ENCODE measurements around the gene TGFBR3. TPM values are rescaled to one million over a fixed set of nuclear protein-coding genes. Genes with fewer than 3 reads are reported as not detected.

The TGFBR3 gene
- total RNA-seq, 1 experiment from 2014 or later = 2.3 TPM

- no peak overlapping the region for H3K4me3 ChIP-seq (ENCODE audit: insufficient read depth, low read depth, low read length)
- DNase-seq = peak; percentile 38
- H3K27me3 ChIP-seq (ENCODE audit: control insufficient read depth, insufficient read depth, low read length) = no peaks in the 10 kb centered on the region
- H3K36me3 ChIP-seq (replicated peaks; ENCODE audit: control insufficient read depth, insufficient read depth, low read length) = no peaks in the 10 kb centered on the region
Observed at GRCh38 chr1:91736715-91737615, 149.0 kb downstream of the TGFBR3 start.

DNA sequence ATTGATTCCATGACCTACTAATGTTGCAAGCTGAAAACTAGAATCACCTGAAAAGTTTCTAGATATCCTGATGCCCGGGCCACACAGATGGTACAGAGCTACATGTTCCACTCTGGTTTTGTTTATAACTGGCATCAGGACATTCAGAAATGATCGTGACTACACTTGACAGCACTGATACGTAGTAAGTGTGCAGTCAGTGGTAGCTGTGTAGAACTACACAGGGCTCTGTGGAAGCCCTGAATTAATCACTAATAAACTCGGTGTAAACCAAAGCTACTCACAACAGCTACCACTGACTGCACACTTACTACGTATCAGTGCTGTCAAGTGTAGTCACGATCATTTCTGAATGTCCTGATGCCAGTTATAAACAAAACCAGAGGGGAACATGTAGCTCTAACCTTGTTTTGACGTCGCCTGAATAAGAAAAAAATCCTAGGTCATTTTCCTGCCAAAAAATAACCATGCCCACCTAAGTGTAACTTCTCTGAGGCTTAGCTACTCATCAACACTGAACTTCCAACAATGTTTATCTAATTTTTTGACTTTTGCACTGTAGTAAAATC lies 149.7 kb downstream of the TGFBR3 start:
- Histone ChIP-seq H3K27me3 (ENCODE audit: control insufficient read depth, insufficient read depth, low read length) (no peaks in the 10 kb centered on the region), H3K36me3 (replicated peaks; ENCODE audit: control insufficient read depth, insufficient read depth, low read length) (no peaks in the 10 kb centered on the region), H3K4me3 (ENCODE audit: insufficient read depth, low read depth, low read length) (no peak overlapping the region)
- DNase-seq = no peak

DNA sequence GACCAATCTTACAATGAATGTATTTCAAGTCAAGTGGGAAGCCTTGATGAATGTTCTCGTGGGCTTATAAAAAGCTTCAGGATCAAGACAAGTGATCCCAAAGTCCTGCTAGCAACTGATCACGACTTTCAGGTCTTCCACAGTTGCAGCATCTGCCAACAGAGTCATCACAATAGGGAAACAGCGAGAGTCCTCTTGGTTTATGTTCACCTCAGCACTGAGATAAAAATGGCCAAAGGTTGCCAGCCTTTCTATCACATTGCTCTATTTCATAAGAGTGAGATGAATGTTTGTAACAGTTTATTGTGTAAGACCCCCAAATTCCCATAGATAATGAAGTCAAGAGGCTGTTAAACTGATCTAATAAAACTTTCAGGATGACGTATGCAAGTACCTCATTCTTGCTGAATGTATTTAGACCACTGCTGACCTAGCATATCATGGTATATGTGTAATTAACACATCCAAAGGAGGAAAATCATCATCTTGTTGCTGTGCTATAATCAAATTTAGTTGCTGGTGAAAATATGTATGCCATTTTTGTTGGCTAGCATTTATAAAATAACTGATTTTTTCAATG lies 150.6 kb downstream of the TGFBR3 start:
- H3K36me3 ChIP-seq (replicated peaks; ENCODE audit: control insufficient read depth, insufficient read depth, low read length) = no peaks in the 10 kb centered on the region
- no peak overlapping the region for H3K4me3 ChIP-seq (ENCODE audit: insufficient read depth, low read depth, low read length)
- no peak for DNase-seq
- H3K27me3 ChIP-seq (ENCODE audit: control insufficient read depth, insufficient read depth, low read length) = no peaks in the 10 kb centered on the region

- Histone ChIP-seq H3K27me3 (ENCODE audit: control insufficient read depth, insufficient read depth, low read length) (no peaks in the 10 kb centered on the region), H3K36me3 (replicated peaks; ENCODE audit: control insufficient read depth, insufficient read depth, low read length) (no peaks in the 10 kb centered on the region), H3K4me3 (ENCODE audit: insufficient read depth, low read depth, low read length) (no peak overlapping the region)
- DNase-seq = no peak
Observed at GRCh38 chr1:91734761-91735160, 151.2 kb downstream of the TGFBR3 start.

DNA sequence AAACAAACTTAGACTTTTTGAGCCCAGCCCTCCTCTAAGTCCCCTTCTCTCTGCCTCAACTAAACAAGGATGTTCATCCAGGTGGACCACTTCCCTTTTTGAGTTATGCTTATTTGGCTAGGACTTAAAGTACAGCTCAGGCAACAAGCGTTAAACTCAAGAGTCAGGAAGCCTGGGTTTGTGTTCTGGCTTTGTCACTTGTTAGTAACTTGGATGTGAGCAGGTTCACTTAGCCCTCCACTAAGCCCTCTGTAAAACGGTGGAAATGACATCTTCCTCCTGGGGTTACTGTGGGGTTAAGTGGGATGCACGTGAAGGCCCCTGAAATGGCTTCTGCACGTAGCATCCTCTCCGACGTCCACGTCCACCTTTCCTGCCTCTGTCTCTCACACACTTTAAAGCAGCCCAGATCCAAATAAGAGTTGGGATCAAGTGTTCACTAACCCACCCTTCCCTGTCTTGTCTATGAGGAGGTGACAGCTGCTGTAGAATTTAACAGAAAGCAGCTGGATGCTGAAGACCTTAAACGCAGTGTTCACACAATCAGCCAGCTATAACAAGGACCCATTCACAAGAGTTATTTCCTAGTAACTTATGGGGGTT lies 152.7 kb downstream of the TGFBR3 start:
- Histone ChIP-seq H3K4me3 (ENCODE audit: insufficient read depth, low read depth, low read length) (no peak overlapping the region), H3K27me3 (ENCODE audit: control insufficient read depth, insufficient read depth, low read length) (no peaks in the 10 kb centered on the region), H3K36me3 (replicated peaks; ENCODE audit: control insufficient read depth, insufficient read depth, low read length) (no peaks in the 10 kb centered on the region)
- DNase-seq = no peak

GRCh38 chr1:91732291-91733107 lies 153.5 kb downstream of the TGFBR3 start:
- H3K27me3 ChIP-seq (ENCODE audit: control insufficient read depth, insufficient read depth, low read length) = no peaks in the 10 kb centered on the region
- no peak for DNase-seq
- H3K36me3 ChIP-seq (replicated peaks; ENCODE audit: control insufficient read depth, insufficient read depth, low read length) = no peaks in the 10 kb centered on the region
- no peak overlapping the region for H3K4me3 ChIP-seq (ENCODE audit: insufficient read depth, low read depth, low read length)

- Histone ChIP-seq H3K27me3 (ENCODE audit: control insufficient read depth, insufficient read depth, low read length) (no peaks in the 10 kb centered on the region), H3K4me3 (ENCODE audit: insufficient read depth, low read depth, low read length) (no peak overlapping the region), H3K36me3 (replicated peaks; ENCODE audit: control insufficient read depth, insufficient read depth, low read length) (no peaks in the 10 kb centered on the region)
- DNase-seq = no peak
Observed at GRCh38 chr1:91731815-91732214, 154.1 kb downstream of the TGFBR3 start.

DNA sequence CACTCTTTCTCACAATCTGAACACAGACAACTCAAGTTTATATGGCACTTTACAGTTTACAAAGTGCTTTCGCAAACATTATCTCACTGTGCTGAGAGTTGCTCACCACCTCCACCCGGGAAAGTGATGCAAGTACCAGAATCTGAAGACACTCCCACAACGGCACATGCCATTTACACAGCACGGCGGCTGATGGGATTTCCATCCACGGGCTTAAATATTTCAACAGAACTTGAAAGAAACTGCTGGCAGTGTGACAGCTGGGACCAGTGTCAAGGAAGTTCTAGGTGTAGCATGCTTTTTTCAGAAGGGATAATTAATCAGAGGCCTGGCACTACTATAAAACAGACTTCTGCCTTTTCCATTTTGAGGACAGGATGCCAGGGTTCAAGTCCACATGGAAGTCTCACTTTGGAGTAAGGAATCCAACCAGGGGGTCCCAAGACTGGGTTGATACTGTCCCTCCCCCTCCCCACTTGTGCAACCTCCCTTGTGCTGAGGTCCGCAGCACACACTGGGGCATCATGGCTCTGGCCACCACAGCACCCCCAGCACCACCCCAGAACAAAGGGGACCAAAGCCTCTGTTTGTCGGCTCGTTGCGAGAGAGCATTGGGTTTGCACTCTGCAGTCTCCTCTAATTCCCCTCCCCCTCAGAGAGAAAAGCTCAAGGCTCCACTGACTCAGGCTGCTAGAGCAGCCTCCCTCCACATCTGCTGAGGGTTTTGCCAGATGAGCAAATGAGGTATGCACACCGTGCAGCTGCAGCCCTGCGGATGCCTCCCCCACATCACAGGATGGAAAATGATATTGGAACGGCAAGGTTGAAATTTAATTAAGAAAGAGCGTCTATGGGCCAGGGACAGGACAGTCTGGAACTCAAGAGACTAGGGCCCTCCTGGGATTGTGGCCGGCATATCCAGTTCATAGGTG lies 154.9 kb downstream of the TGFBR3 start:
- H3K27me3 ChIP-seq (ENCODE audit: control insufficient read depth, insufficient read depth, low read length) = no peaks in the 10 kb centered on the region
- H3K4me3 ChIP-seq (ENCODE audit: insufficient read depth, low read depth, low read length) = no peak overlapping the region
- no peak for DNase-seq
- no peaks in the 10 kb centered on the region for H3K36me3 ChIP-seq (replicated peaks; ENCODE audit: control insufficient read depth, insufficient read depth, low read length)

DNA sequence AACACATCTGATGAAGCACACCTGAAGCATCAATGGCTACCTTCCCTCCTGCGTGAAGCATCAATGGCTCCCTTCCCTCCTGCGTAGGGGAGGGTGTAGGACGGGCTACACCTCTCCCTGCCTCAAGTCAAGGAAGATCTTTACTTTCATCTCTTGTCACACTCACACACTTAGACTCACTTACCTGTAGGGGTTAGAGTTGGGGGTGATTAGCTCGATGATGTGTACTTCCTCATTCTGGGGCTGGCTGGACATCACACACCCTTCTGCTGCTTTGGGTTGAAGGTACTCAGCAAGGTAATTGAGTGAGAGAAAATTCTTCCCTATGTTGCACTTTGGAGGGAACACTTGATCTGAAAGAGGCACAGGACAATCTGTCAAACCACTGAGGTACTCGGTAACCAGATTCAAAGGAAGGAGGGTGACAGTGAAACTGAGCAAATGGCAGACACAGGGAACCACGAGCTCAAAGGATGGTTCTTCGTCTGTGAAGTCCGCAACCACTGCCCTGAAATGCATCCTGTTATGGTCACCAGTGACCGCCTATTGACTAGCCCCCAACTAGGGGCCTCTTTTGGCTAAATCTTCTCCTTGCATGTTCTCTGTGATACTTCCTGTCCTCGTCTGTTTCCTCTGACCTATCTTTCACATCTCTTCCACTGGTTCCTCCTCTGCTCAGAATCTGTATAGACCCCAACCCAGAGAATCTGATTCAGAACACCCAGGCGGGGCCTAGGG lies 156.2 kb downstream of the TGFBR3 start:
- no peak for DNase-seq
- no peaks in the 10 kb centered on the region for H3K36me3 ChIP-seq (replicated peaks; ENCODE audit: control insufficient read depth, insufficient read depth, low read length)
- H3K4me3 ChIP-seq (ENCODE audit: insufficient read depth, low read depth, low read length) = no peak overlapping the region
- H3K27me3 ChIP-seq (ENCODE audit: control insufficient read depth, insufficient read depth, low read length) = no peaks in the 10 kb centered on the region

DNA sequence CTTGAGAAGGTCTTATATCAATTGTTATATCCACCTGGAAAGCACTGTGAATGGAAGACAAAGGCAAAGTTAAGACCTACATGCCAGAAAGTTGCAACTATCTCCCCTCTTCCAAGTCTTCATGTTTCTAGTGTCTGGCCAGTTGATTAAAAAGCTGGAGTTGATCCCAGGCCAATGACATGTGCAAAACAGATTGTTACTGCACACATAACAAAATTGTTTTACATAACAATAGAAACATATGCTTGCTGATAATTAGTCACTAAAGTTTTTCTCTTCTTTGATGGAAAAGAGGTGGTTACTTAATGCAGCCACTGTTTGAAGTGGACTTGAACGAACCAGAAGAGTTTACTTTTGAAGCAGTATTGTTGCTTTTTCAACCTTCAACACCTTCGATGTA lies 158.2 kb downstream of the TGFBR3 start:
- H3K27me3 ChIP-seq (ENCODE audit: control insufficient read depth, insufficient read depth, low read length) = no peaks in the 10 kb centered on the region
- H3K36me3 ChIP-seq (replicated peaks; ENCODE audit: control insufficient read depth, insufficient read depth, low read length) = no peaks in the 10 kb centered on the region
- DNase-seq = no peak
- no peak overlapping the region for H3K4me3 ChIP-seq (ENCODE audit: insufficient read depth, low read depth, low read length)

- no peaks in the 10 kb centered on the region for H3K27me3 ChIP-seq (ENCODE audit: control insufficient read depth, insufficient read depth, low read length)
- no peak overlapping the region for H3K4me3 ChIP-seq (ENCODE audit: insufficient read depth, low read depth, low read length)
- no peaks in the 10 kb centered on the region for H3K36me3 ChIP-seq (replicated peaks; ENCODE audit: control insufficient read depth, insufficient read depth, low read length)
- DNase-seq = no peak
Observed at GRCh38 chr1:91725989-91726721, 159.8 kb downstream of the TGFBR3 start.

DNA sequence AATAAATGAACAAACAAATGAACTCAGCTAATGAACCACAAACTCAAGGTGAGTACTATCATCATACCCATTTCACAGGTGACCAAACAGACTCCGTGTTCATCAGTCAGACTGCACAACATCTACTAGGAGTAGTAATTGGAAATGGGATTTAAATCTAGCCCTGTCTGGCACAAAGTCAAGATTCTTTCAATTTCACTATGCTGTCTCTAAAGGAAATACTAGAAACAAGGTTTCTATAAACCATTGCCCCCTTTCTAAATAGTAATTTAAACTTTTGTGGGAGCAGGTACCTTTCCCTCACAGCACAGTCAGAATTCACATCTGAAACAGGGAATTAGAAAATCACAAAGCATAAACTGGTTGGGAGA lies 160.3 kb downstream of the TGFBR3 start:
- Histone ChIP-seq H3K36me3 (replicated peaks; ENCODE audit: control insufficient read depth, insufficient read depth, low read length) (no peaks in the 10 kb centered on the region), H3K27me3 (ENCODE audit: control insufficient read depth, insufficient read depth, low read length) (no peaks in the 10 kb centered on the region), H3K4me3 (ENCODE audit: insufficient read depth, low read depth, low read length) (no peak overlapping the region)
- no peak for DNase-seq
